C4-2B (cell line): ENCODE results near the gene CT47A7.
"Not testable (repeated sequence)": the region's sequence is repeated elsewhere in the genome, so short reads cannot be mapped to it uniquely, and the experiment has no call there.

Source experiments
- H3K27ac ChIP-seq: fragments of 450-650 bp; 2 replicates; pipeline ENCODE4 v1.5.1; 2017
- CTCF ChIP-seq: fragments of 450-650 bp; conservative IDR thresholded peaks from 2 replicates; pipeline ENCODE4 v1.5.1; 2017; ENCODE audit warnings: mild to moderate bottlenecking
- ZFX ChIP-seq: fragments of 450-650 bp; IDR thresholded peaks from 2 replicates; pipeline ENCODE4 v1.6.1; 2017

CT47A7 gene

GRCh38 chrX:120956500-120956899 is at the start of gene CT47A7:
Gene CT47A7 (minus strand): TSS chrX:120956600. CDS start chrX:120956345, 255 bp downstream.
- not testable (repeated sequence) for H3K27ac ChIP-seq

DNA sequence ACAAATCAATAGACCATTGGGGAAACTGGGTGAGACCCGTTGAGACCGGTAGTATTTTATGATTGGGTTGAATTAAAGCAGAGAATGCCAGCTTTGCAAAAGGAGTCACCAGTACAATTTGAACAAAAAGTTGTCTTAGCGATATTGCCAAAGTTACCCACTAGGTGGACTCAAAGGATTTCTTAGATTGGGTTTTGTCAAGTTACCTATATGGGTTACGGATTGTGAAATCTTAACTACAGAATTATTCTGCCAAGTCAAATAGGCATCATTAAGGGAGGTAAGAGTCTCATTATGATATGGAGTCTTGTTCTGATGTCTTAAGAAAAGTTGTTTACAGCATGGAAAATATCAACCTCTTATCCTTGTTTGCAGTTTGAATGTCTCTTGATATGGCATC is 44.2 kb upstream of the CT47A7 start:
- peak; percentile 53 for TF ChIP-seq CTCF
- TF ChIP-seq ZFX: no peak
- H3K27ac ChIP-seq: no peak overlapping the region

DNA sequence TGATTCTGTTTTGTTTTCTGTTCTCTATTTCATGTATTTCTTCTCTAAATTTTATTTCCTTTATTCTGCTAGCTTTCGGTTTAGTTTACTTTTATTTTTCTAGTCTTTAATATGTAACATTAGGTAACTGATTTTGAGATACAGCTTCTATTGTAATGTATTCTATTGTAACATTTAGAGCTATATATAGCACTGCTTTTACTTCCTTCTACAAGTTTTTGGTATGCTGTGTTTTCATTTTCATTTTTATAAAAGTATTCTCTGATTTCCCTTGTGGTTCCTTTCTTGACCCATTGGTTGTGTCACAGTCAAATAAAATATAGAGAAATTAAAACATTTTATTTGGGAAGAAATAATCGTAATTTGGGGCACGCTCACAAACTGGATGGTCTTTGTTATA is 43.0 kb upstream of the CT47A7 start:
- TF ChIP-seq ZFX (no peak), CTCF (no peak)
- no peak overlapping the region for H3K27ac ChIP-seq

GRCh38 chrX:120985660-120986059 is 29.3 kb upstream of the CT47A7 start, which contains the start of gene CT47A1:
Gene CT47A1 (minus strand): TSS chrX:120985760. CDS start chrX:120985529, 231 bp downstream.
- H3K27ac ChIP-seq: not testable (repeated sequence)
